Cardiac fibroblast (primary cell): ENCODE results near the gene DHRS13.
A peak's percentile ranks its signal among the peaks of the same experiment; 100 is the strongest.

ENCODE experiments used
- DNase-seq, 2 donors: peaks; one replicate each; pipeline versions ENCODE4 v3.0.0 to v3.0.0-alpha.2; 2010; ENCODE audit warnings: low read depth in 2 of 2
- H3K4me3 ChIP-seq, 2 donors: replicated peaks in 1 of 2; 1 replicate in 1 of 2; 2 replicates in 1 of 2; pipeline ENCODE4 v1.5.1; 2011; ENCODE audit warnings: low read depth in 2 of 2, low read length in 2 of 2, mild to moderate bottlenecking in 2 of 2, moderate library complexity in 1 of 2
- TF ChIP-seq, protein P1 (sequence below): IDR thresholded peaks from one replicate; pipeline ENCODE4 v1.5.1; 2011; ENCODE audit warnings: low read depth, mild to moderate bottlenecking, low read length, inconsistent platforms

DHRS13 gene

DNA sequence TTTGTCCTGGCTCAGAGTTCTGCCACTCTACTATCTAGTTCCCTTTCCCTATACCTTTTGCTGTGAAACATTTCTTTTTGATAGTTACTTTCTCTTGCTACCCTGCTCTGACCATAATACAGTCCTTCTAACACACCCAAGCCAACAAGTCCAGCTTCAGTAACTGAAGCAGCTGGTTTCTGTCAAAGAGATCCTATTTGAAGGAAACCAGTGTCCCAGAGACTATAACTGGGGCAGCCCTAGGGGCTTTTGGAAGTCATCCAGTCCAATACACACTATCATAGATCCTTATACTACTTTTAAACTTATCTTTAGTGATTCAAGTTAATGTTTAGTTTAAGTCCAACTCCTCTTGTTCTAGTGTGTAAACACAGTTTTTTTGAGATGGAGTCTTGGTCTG is 17.3 kb upstream of the DHRS13 start:
- no peak for DNase-seq
- TF ChIP-seq, protein P1, sequence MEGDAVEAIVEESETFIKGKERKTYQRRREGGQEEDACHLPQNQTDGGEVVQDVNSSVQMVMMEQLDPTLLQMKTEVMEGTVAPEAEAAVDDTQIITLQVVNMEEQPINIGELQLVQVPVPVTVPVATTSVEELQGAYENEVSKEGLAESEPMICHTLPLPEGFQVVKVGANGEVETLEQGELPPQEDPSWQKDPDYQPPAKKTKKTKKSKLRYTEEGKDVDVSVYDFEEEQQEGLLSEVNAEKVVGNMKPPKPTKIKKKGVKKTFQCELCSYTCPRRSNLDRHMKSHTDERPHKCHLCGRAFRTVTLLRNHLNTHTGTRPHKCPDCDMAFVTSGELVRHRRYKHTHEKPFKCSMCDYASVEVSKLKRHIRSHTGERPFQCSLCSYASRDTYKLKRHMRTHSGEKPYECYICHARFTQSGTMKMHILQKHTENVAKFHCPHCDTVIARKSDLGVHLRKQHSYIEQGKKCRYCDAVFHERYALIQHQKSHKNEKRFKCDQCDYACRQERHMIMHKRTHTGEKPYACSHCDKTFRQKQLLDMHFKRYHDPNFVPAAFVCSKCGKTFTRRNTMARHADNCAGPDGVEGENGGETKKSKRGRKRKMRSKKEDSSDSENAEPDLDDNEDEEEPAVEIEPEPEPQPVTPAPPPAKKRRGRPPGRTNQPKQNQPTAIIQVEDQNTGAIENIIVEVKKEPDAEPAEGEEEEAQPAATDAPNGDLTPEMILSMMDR = no peak
- no peak overlapping the region for H3K4me3 ChIP-seq

GRCh38 chr17:28918295-28918694 is 15.4 kb upstream of the DHRS13 start:
- TF ChIP-seq, protein P1 = no peak
- no peak for DNase-seq
- H3K4me3 ChIP-seq = no peak overlapping the region

- TF ChIP-seq, protein P1 = no peak
- H3K4me3 ChIP-seq = no peak overlapping the region
- DNase-seq = no peak
Observed at GRCh38 chr17:28917465-28917864, 14.6 kb upstream of the DHRS13 start.

DNA sequence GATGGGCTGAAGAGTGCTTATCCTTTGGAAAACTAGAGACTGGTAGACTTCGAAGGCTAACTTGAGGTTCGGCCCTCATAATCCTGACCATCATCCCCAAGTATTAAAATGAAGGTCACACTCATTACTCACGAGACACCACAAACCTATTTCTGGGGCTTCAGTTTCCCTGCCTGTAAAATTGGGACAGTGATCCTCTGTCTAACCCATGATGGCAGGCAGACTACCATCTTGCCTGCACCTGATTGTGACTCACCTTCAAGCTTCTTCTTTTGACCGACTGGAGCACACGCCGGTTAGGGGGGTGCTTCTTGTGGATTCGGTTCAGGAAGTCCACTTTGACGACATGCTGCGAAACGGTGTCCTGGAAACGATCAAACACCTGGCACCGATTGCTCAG is 14.2 kb upstream of the DHRS13 start:
- TF ChIP-seq, protein P1 = no peak
- no peak overlapping the region for H3K4me3 ChIP-seq
- no peak for DNase-seq

GRCh38 chr17:28916302-28916934 is 13.5 kb upstream of the DHRS13 start:
- TF ChIP-seq, protein P1 = peak; percentile 58
- DNase-seq = peak; percentile 60 to 66

DNA sequence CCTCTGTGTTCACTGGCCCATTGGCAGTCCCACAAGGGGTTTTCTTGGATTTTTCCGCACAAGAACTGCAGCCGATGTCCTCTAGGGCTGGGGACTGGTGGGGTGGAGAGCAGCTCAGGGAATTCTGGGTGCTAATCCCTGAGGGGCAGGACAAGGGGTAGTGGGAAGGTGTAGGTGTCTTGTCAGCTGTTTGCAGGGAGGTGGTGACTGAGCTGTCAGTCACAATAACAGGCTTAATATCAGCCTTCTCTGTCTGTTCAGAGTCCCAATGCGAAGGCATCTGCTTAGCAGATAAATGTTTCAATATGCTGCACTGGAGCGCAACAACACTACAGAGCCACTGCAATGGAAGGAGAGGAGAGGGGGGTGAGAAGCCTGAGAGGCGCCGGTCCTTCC is 10.1 kb upstream of the DHRS13 start:
- TF ChIP-seq, protein P1 = no peak

More at GRCh38 chr17:28916302-28916934, 13.5 kb upstream of the DHRS13 start:
- H3K4me3 ChIP-seq = no peak overlapping the region

DNA sequence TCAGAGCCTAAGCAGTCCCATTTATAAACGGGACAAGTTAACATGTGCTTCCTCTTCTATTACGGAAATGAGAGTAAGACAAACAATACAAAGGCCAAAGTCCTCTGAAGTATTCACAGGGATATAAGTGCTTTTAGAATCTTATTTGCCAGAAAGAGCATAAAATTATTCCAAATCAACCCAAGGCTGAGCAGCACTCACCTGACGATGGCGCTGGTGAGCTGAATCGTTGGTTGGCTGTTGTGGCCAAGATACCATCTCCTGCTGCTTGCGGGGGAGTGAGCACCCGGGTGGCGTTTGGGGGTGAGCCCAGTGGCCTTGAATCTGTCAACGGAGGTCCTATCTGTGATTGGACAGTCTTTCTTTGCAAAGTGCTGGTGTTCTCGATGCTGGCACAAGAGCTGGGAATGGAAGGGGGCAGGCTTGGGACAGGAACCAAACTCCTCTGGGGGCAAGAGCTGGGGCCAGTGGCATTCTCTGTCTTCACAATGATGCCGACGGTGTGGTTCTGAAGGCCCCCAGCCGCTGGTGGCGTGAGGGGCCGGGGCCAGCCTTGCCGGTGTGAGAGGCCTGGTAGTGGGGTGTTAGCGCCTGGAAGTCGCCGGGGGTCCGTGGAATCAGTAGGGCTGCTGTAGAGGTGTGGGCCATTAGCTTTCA is 9.5 kb upstream of the DHRS13 start:
- DNase-seq = no peak
- TF ChIP-seq, protein P1 = peak; percentile 30
- no peak overlapping the region for H3K4me3 ChIP-seq

More for the DNA sequence above, 10.1 kb upstream of the DHRS13 start:
- no peak for DNase-seq
- H3K4me3 ChIP-seq = no peak overlapping the region
